KMS-11 (cell line): Measurements from ENCODE around the gene USP6.
"Not testable (repeated sequence)": the region's sequence is repeated elsewhere in the genome, so short reads cannot be mapped to it uniquely, and the experiment has no call there.

ENCODE experiments used
- H2AFZ ChIP-seq: fragments of 200-600 bp; sonication (generic); 2 replicates; pipeline ENCODE4 v1.6.1; 2016; ENCODE audit warnings: antibody characterized with exemption, mixed run types, low read depth
- H3K27ac ChIP-seq: fragments of 200-600 bp; sonication (generic); 2 replicates; pipeline ENCODE4 v1.6.1; 2016; ENCODE audit warnings: mild to moderate bottlenecking, mixed run types
- H3K27me3 ChIP-seq: fragments of 200-600 bp; sonication (generic); 2 replicates; pipeline ENCODE4 v1.6.1; 2017; ENCODE audit warnings: mild to moderate bottlenecking, low read depth, mixed run types, moderate library complexity; ENCODE audit not compliant: insufficient read depth
- H3K36me3 ChIP-seq: fragments of 200-600 bp; sonication (generic); 2 replicates; pipeline ENCODE4 v1.6.1; 2017; ENCODE audit warnings: mild to moderate bottlenecking, mixed run types; ENCODE audit not compliant: insufficient read depth
- H3K4me1 ChIP-seq: fragments of 200-600 bp; sonication (generic); 2 replicates; pipeline ENCODE4 v1.6.1; 2016; ENCODE audit warnings: mild to moderate bottlenecking, low read depth, mixed run types; ENCODE audit not compliant: poor library complexity, severe bottlenecking
- H3K4me2 ChIP-seq: fragments of 200-600 bp; sonication (generic); 2 replicates; pipeline ENCODE4 v1.7.0; 2016; ENCODE audit warnings: mild to moderate bottlenecking, mixed run types
- H3K4me3 ChIP-seq: fragments of 200-600 bp; sonication (generic); IDR thresholded peaks from 2 replicates; pipeline ENCODE4 v1.6.1; 2017; ENCODE audit warnings: low read depth, low read length, mixed read lengths; ENCODE audit not compliant: insufficient read depth
- H3K79me2 ChIP-seq: fragments of 200-600 bp; sonication (generic); 2 replicates; pipeline ENCODE4 v1.6.1; 2016; ENCODE audit warnings: low read depth, mixed run types; ENCODE audit not compliant: insufficient read depth
- H3K9ac ChIP-seq: fragments of 200-600 bp; sonication (generic); 2 replicates; pipeline ENCODE4 v1.6.1; 2016; ENCODE audit warnings: mild to moderate bottlenecking, mixed run types
- H4K20me1 ChIP-seq: fragments of 200-600 bp; sonication (generic); 2 replicates; pipeline ENCODE4 v1.6.1; 2016; ENCODE audit warnings: mild to moderate bottlenecking, mixed run types; ENCODE audit not compliant: insufficient read depth
- CTCF ChIP-seq: fragments of 200-600 bp; sonication (generic); conservative IDR thresholded peaks from 2 replicates; pipeline ENCODE4 v1.6.1; 2017; ENCODE audit warnings: low read depth, mild to moderate bottlenecking, antibody characterized with exemption, low read length, moderate library complexity, mixed read lengths

USP6 gene

GRCh38 chr17:5115673-5116651, at the start of gene USP6:
Gene USP6 (plus strand): TSS chr17:5116032. CDS start chr17:5130368, 14,336 bp downstream.
- no peak within 1 kb of the TSS for H3K4me2 ChIP-seq
- no peak for TF ChIP-seq CTCF
- H3K4me1 ChIP-seq, result no peaks in the 10 kb centered on the region
- H3K27ac ChIP-seq, result no peak within 1 kb of the TSS
- H3K27me3 ChIP-seq, result no peaks in the 10 kb centered on the region
- no peak within 1 kb of the TSS for H3K4me3 ChIP-seq
- no peaks in the 10 kb centered on the region for H4K20me1 ChIP-seq
- no peaks in the 10 kb centered on the region for H3K79me2 ChIP-seq
- no peak within 1 kb of the TSS for H2AFZ ChIP-seq
- no peak within 1 kb of the TSS for H3K9ac ChIP-seq
- no peaks in the 10 kb centered on the region for H3K36me3 ChIP-seq

- Histone ChIP-seq H2AFZ (no peak overlapping the region), H3K9ac (no peak overlapping the region), H3K27me3 (no peaks in the 10 kb centered on the region), H3K79me2 (no peaks in the 10 kb centered on the region), H3K4me1 (no peaks in the 10 kb centered on the region), H3K4me3 (no peak overlapping the region), H4K20me1 (no peaks in the 10 kb centered on the region), H3K4me2 (no peak overlapping the region), H3K36me3 (no peaks in the 10 kb centered on the region), H3K27ac (no peak overlapping the region)
- TF ChIP-seq CTCF, result no peak
These were observed 47.6 kb upstream of the USP6 start for GRCh38 chr17:5068236-5068635.

- no peak for TF ChIP-seq CTCF
- no peaks in the 10 kb centered on the region for H3K79me2 ChIP-seq
These were observed 46.1 kb upstream of the USP6 start for GRCh38 chr17:5069724-5070123.

GRCh38 chr17:5075472-5075871, 40.4 kb upstream of the USP6 start:
- not testable (repeated sequence) for H3K9ac ChIP-seq, H3K4me3 ChIP-seq, H3K4me2 ChIP-seq, H3K27ac ChIP-seq, H3K79me2 ChIP-seq, H3K36me3 ChIP-seq, H2AFZ ChIP-seq, H3K27me3 ChIP-seq, H3K4me1 ChIP-seq, H4K20me1 ChIP-seq

More at GRCh38 chr17:5069724-5070123, 46.1 kb upstream of the USP6 start:
- Histone ChIP-seq H3K9ac (no peak overlapping the region), H3K27ac (no peak overlapping the region), H3K4me1 (no peaks in the 10 kb centered on the region), H3K4me3 (no peak overlapping the region), H3K36me3 (no peaks in the 10 kb centered on the region), H3K27me3 (no peaks in the 10 kb centered on the region), H4K20me1 (no peaks in the 10 kb centered on the region), H3K4me2 (no peak overlapping the region), H2AFZ (no peak overlapping the region)

GRCh38 chr17:5077275-5077674, 38.6 kb upstream of the USP6 start:
- not testable (repeated sequence) for H3K79me2 ChIP-seq, H3K9ac ChIP-seq, H2AFZ ChIP-seq, H4K20me1 ChIP-seq, H3K27me3 ChIP-seq, H3K36me3 ChIP-seq, H3K4me3 ChIP-seq, H3K4me2 ChIP-seq, H3K4me1 ChIP-seq, H3K27ac ChIP-seq
